Daoy (cell line): ENCODE results near the gene LSM14B. TPM values are rescaled to one million over a fixed set of nuclear protein-coding genes. Genes with fewer than 3 reads are reported as not detected.

ENCODE experiments used
- DNase-seq: peaks from one replicate; pipeline ENCODE4 v3.0.0-alpha.2; 2015; ENCODE audit warnings: low read depth
- total RNA-seq: library from RNA; depleted of rRNA; stranded (reverse); fragments of >200 nt; shearing (Covaris generic); gene quantifications from 2 replicates; pipeline ENCODE4 v1.2.3, GENCODE V29; 2014; rRNA removed

Gene LSM14B
- total RNA-seq, 1 experiment from 2014 or later: 34.3 TPM

DNA sequence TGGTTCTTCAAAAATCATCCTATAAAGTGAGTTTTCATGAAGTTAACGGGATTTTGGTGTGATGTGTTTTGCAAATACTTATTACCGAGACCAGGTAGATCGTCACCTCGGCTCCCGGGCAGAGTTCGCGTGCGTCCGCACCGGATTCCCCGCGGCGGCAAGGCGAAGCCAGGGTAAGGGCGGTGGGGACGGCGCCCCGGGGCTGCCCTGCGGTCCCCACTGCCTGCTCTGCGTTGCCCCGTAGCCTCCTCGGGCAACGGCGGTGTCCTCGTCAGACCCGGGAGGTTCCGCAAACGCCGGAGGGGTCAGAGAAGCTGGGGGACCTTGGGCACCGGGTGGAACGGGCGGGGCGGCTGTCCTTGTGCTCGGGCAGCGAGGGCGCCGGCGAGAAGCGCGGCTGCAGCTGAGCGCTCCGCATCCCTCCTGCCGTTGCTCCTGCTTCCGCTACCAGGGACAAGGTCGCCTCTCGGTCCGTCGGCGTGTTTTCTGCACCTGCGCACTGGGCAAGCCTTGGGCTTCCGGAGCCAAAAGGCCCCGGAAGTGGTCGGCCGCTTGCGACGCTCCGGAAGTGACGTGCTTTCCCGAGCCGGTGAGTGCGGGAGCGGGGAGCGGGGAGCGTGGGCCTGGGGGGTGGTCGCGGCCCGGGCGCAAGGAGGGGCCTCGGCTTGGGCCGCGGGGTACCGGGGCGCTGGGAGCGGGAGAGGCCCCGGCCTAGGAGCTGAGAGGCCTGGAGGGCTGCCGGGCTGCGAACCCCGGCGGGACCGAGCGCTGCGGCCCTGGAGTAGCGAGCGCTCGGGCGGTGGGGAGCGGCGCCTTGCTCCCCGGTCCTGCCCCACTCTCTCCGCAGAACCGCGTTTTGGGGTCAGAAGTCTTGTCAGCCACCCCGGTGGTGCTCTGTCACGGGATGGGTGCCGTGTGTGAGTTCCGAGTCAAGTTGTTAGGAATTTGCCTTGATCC lies 60.5 kb downstream of the LSM14B start, which contains the start of gene MTG2:
Gene MTG2 (plus strand): TSS at position 560 of the 957 bp plus-strand sequence. CDS start 10,393 bp downstream, outside the sequence.
- peak; percentile 97 for DNase-seq

DNA sequence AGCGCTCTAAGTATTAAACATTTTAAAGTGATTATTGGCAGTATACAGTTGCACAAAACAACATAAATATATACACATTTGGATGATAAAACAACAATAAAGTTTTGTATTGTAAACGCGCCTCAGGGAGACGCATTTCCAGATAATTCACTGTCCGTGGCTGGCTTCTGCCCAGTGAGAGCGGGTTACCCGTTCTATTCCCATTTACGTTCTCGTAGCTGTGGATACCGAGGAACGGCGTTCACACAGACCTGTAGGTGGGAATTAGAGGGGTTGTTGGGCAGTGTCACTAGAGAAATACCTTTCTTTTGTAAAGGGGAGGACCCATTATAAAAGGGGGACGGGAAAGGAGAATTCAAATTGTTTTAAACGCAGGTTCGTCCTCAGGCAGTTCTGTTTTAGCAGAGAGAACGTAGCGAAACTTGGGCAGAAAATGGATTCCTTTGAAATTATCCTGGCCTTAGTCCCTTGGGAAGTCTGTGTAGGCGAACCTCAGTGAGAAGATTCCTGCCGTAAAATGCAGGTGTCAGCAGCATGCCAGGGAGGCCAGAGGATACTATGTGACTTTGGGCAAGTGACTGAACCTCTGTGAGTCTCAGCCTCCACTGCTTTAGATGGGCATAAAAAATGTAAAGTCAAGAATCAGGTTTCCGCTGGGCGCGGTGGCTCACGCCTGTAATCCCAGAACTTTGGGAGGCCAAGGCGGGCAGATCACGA lies 61.3 kb downstream of the LSM14B start:
- DNase-seq: no peak

Other genes starting within 250 kb of the LSM14B start
- 2.5 and 3.1 TPM in 2 replicates for gene TAF4, start 56.6 kb upstream of the LSM14B start, total RNA-seq
- gene PSMA7, start 20.9 kb downstream of the LSM14B start, total RNA-seq: 722 and 899 TPM in 2 replicates
- 10.1 and 10.3 TPM in 2 replicates for gene SS18L1, start 21.3 kb downstream of the LSM14B start, total RNA-seq
- gene MTG2, start 60.6 kb downstream of the LSM14B start, total RNA-seq: 13.3 and 23.0 TPM in 2 replicates
- not detected in 2 replicates for gene HRH3, start 97.8 kb downstream of the LSM14B start, total RNA-seq
- 9.4 and 10.2 TPM in 2 replicates for gene OSBPL2, start 116.0 kb downstream of the LSM14B start, total RNA-seq
- 390 and 470 TPM in 2 replicates for gene ADRM1, start 180.5 kb downstream of the LSM14B start, total RNA-seq
- gene LAMA5, start 244.8 kb downstream of the LSM14B start, total RNA-seq: 3.1 and 9.6 TPM in 2 replicates